Adrenal gland (tissue), 5 donors: ENCODE measurements around the gene TEX54.

Source experiments
- POLR2A ChIP-seq, 2 donors: fragments of 450-650 bp; IDR thresholded peaks; one replicate each; pipeline ENCODE4 v1.6.1; 2017; ENCODE audit warnings: antibody characterized with exemption in 2 of 2, mild to moderate bottlenecking in 2 of 2, moderate library complexity in 1 of 2
- TF ChIP-seq, protein P1 (sequence below), 6 experiments: fragments of 450-650 bp in 4 of 6; fragments of 200-600 bp in 2 of 6; sonication (generic) in 1 of 6; IDR thresholded peaks; 1 replicate in 5 of 6; 2 replicates in 1 of 6; pipeline versions ENCODE4 v1.5.1 to v1.8.0; 2016 to 2021; ENCODE audit warnings: antibody characterized with exemption in 6 of 6, mild to moderate bottlenecking in 2 of 6, moderate library complexity in 1 of 6
- donor health status: DM: no; HTN: no; CAD: no.

DNA sequence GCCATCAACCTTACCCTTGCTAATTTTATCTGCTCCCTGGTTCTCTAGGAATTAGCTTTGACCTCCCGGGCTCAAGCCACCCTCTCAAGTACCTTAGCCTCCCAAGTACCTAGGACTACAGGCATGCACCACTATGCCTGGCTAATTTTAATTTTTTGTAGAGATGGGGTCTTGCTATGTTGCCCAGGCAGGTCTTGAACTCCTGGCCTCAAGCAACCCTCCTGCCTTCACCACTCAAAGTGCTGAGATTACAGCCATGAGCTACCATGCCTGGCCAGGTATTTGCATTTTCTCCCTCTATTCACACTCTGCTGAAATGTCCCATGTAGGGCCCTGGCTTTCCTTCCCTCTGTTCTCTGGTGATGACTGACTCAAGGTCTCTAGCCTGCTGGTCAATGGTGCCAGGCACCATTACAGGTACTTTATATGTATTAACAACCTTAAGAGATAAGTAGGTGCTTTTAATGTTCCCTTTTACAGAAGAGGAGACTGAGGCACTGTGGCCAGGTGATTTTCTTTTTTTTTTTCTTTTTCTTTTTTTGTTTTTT is 15.2 kb upstream of the TEX54 start:
- TF ChIP-seq POLR2A (IDR thresholded peaks at IDR 0.05): no peak
- TF ChIP-seq, protein P1, sequence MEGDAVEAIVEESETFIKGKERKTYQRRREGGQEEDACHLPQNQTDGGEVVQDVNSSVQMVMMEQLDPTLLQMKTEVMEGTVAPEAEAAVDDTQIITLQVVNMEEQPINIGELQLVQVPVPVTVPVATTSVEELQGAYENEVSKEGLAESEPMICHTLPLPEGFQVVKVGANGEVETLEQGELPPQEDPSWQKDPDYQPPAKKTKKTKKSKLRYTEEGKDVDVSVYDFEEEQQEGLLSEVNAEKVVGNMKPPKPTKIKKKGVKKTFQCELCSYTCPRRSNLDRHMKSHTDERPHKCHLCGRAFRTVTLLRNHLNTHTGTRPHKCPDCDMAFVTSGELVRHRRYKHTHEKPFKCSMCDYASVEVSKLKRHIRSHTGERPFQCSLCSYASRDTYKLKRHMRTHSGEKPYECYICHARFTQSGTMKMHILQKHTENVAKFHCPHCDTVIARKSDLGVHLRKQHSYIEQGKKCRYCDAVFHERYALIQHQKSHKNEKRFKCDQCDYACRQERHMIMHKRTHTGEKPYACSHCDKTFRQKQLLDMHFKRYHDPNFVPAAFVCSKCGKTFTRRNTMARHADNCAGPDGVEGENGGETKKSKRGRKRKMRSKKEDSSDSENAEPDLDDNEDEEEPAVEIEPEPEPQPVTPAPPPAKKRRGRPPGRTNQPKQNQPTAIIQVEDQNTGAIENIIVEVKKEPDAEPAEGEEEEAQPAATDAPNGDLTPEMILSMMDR (IDR thresholded peaks at IDR 0.05): no peak
